VCaP (cell line): ENCODE data around the gene PPY.
"Not testable (repeated sequence)": the region's sequence is repeated elsewhere in the genome, so short reads cannot be mapped to it uniquely, and the experiment has no call there.

Experiments
- H3K27ac ChIP-seq: fragments of 450-650 bp; 2 replicates; pipeline ENCODE4 v1.5.1; 2017
- CTCF ChIP-seq: fragments of 450-650 bp; conservative IDR thresholded peaks from 2 replicates; pipeline ENCODE4 v1.5.1; 2017; ENCODE audit warnings: mild to moderate bottlenecking, moderate library complexity

Gene PPY

DNA sequence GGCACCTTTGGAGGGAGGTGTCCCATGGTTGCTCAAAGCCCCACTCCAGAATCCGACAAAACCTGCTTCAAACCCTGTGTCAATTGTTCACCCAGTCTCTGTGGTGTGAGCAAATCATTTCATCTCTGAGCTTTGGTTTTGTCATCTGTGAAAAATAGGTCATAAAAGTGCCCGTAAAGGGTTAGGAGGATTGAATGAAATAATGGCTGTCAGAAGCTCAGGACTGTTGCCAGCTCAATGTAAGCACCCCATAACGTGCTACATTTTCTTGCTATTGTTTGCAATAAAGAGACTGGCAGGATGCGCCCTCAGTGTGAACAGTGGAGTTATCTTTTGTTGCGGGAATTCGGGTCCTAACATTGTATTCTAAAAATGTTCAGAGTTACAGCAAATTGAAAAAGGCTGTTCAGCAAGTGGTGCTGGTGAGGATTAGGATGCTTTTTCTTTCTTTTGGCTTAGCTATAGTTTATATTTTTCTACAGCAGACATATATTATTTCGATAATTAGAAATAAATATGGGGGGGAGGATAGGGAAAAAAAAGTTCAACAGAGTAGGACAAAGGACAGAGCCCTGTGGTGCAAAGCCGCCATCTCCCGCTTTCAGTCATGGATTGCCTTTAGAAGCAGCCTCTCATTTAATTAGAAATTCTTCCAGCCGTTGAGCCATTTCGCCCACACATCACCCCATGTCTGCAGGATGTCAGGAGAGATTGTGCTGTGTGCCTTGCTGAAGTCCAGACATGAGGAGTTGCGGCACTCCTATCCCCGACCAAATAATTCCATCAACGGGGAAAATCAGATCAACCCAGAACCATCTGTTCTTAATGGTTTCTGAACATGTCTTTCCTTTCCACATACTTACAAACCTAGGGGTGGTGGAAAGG lies 32.3 kb upstream of the PPY start:
- no peak overlapping the region for H3K27ac ChIP-seq
- no peak for TF ChIP-seq CTCF

GRCh38 chr17:43972444-43973212 lies 30.4 kb upstream of the PPY start:
- H3K27ac ChIP-seq: not testable (repeated sequence)

DNA sequence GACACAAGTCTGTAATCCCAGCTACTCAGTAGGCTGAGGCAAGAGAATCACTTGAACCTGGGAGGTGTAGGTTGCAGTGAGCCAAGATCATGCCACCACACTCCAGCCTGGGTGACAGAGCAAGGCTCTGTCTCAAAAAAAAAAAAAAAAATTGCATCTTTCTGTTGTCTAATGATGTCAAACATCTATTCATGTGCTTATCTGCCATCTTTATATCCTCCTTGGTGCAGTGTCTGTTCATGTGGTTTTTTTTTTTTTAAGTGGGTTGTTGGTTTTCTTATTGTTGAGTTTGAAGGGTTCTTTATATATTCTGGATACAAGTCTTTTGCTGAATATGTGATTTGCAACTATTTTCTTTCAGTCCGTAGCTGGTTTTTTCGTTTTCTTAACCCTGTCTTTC lies 29.2 kb upstream of the PPY start:
- H3K27ac ChIP-seq: not testable (repeated sequence)

- H3K27ac ChIP-seq: no peak overlapping the region
- no peak for TF ChIP-seq CTCF
Observed at GRCh38 chr17:43970366-43970765, 28.1 kb upstream of the PPY start.

GRCh38 chr17:43967251-43967875 lies 25.1 kb upstream of the PPY start:
- TF ChIP-seq CTCF: no peak

DNA sequence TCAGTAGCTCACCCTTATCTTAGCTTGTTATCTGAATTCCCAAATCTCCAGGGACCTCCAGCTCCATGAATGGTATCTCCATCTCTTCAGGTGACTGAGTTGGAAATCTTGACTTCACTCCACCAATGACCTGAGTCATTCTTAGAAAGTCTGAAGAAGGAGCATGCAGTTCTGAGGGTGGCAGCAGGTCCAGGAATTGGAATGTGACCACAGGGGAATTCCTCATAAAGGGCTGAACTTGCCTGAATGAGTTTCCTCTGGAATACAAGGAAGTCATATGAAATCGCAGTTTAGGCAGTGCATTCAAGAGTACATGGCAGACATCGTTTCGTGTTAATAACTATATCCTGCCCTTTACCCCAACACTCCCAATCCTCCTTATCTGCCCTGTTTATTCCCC lies 24.0 kb upstream of the PPY start:
- TF ChIP-seq CTCF: no peak
- H3K27ac ChIP-seq: no peak overlapping the region

More at GRCh38 chr17:43967251-43967875, 25.1 kb upstream of the PPY start:
- H3K27ac ChIP-seq: no peak overlapping the region

GRCh38 chr17:43962479-43962878 lies 20.2 kb upstream of the PPY start:
- TF ChIP-seq CTCF: no peak
- no peak overlapping the region for H3K27ac ChIP-seq

- no peak overlapping the region for H3K27ac ChIP-seq
- no peak for TF ChIP-seq CTCF
Observed at GRCh38 chr17:43961954-43962353, 19.7 kb upstream of the PPY start.

DNA sequence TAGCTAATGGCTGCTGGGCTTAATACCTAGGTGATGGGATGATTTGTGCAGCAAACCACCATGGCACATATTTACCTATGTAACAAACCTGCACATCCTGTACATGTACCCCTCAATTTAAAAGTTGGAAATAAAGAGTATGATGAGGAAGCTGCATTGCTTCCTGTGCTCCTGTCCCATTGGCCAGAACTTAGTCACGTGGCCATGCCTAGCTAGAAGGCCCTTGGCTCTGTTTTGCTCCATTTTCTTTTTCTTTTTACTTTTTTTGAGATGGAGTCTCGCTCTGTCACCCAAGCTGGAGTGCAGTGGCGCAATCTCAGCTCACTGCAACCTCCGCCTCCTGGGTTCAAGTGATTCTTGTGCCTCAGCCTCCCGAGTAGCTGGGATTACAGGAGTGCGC lies 19.0 kb upstream of the PPY start:
- not testable (repeated sequence) for H3K27ac ChIP-seq
